SU-DHL-6 (cell line): ENCODE data around the gene TMEM176B.

Experiments
- H2AFZ ChIP-seq: fragments of 200-600 bp; sonication (generic); 2 replicates; pipeline ENCODE4 v1.6.1; 2014; ENCODE audit warnings: low read depth, mild to moderate bottlenecking, moderate library complexity, mixed read lengths, antibody characterized with exemption, low read length; ENCODE audit not compliant: severe bottlenecking
- H3F3A ChIP-seq: fragments of 200-600 bp; shearing (Covaris generic); 2 replicates; pipeline ENCODE4 v1.6.0; 2016; ENCODE audit warnings: antibody characterized with exemption, mild to moderate bottlenecking; ENCODE audit not compliant: insufficient read depth
- H3K27ac ChIP-seq: fragments of 200-600 bp; sonication (generic); 2 replicates; pipeline ENCODE4 v1.5.1; 2016; ENCODE audit warnings: low read depth, mild to moderate bottlenecking, low read length, moderate library complexity, mixed read lengths
- H3K27me3 ChIP-seq: fragments of 200-600 bp; sonication (generic), shearing (Covaris generic); 2 replicates; pipeline ENCODE4 v1.6.0; 2014; ENCODE audit warnings: mild to moderate bottlenecking, low read length
- H3K36me3 ChIP-seq: fragments of 200-600 bp; sonication (generic); 2 replicates; pipeline ENCODE4 v1.6.1; 2014; ENCODE audit warnings: mild to moderate bottlenecking, low read length, mixed read lengths
- H3K4me2 ChIP-seq: fragments of 300-600, 200-600 bp; shearing (Covaris generic), sonication (generic); 2 replicates; pipeline ENCODE4 v1.6.0; 2014; ENCODE audit warnings: low read length, low read depth, mild to moderate bottlenecking; ENCODE audit not compliant: poor library complexity, severe bottlenecking
- H3K4me3 ChIP-seq: fragments of 200-600 bp; sonication (generic); 2 replicates; pipeline ENCODE4 v1.5.1; 2014; ENCODE audit warnings: antibody characterized with exemption, low read length, mild to moderate bottlenecking, mixed read lengths; ENCODE audit not compliant: insufficient read depth, poor library complexity, severe bottlenecking
- H3K79me2 ChIP-seq: fragments of 200-600 bp; sonication (generic); 2 replicates; pipeline ENCODE4 v1.6.1; 2014; ENCODE audit warnings: mild to moderate bottlenecking, low read length, moderate library complexity; ENCODE audit not compliant: insufficient read depth
- H3K9ac ChIP-seq: fragments of 200-600 bp; sonication (generic); 2 replicates; pipeline ENCODE4 v1.7.0; 2014; ENCODE audit warnings: mild to moderate bottlenecking, low read length
- H3K9me2 ChIP-seq: fragments of 200-600 bp; sonication (generic); replicated peaks from 2 replicates; pipeline ENCODE4 v1.6.1; 2014; ENCODE audit warnings: low read length; ENCODE audit not compliant: insufficient read depth
- H3K9me3 ChIP-seq: fragments of 200-600 bp; sonication (generic); 2 replicates; pipeline ENCODE4 v1.6.1; 2014; ENCODE audit warnings: low read length, mixed read lengths; ENCODE audit not compliant: insufficient read depth
- H4K20me1 ChIP-seq: fragments of 200-600 bp; sonication (generic); 2 replicates; pipeline ENCODE4 v1.6.1; 2014; ENCODE audit warnings: low read depth, mild to moderate bottlenecking, antibody characterized with exemption, low read length, moderate library complexity, mixed read lengths
- EZH2phosphoT487 ChIP-seq: fragments of 200-600 bp; sonication (generic), shearing (Covaris generic); conservative IDR thresholded peaks from 2 replicates; pipeline ENCODE4 v1.6.1; 2018; ENCODE audit warnings: mild to moderate bottlenecking, antibody characterized with exemption, low read length, moderate library complexity, mixed read lengths
- TF ChIP-seq, protein P1 (sequence below): fragments of 200-600 bp; sonication (generic); IDR thresholded peaks from one replicate; pipeline ENCODE4 v1.5.1; 2017; ENCODE audit warnings: antibody characterized with exemption, mild to moderate bottlenecking, low read length, moderate library complexity; ENCODE audit not compliant: insufficient read depth, poor library complexity, severe bottlenecking

The TMEM176B gene

DNA sequence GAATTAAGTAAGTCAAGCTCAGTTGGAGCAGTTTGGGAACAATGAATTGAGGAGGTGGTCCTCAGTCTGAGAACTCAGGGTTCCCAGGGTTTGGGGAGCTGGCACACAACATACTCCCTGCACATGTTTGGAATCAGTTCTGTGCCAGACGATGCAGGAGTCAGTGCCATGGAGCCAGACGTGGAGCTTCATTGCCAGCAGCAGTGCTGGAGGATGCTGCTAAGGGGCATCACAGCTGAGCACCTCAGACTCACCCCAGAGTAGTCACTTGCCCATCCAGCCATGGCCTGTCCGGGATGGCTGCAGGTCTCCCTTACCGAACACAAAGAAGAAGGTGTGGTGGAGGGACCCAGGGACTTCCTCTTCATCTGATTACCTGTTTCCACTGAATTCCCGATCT is 55.1 kb downstream of the TMEM176B start:
- Histone ChIP-seq H3K4me2 (no peak overlapping the region), H3K9me3 (no peaks in the 10 kb centered on the region), H4K20me1 (no peaks in the 10 kb centered on the region), H3F3A (no peaks in the 10 kb centered on the region), H3K9ac (no peak overlapping the region), H3K9me2 (no peaks in the 10 kb centered on the region), H3K27me3 (no peaks in the 10 kb centered on the region), H3K36me3 (no peaks in the 10 kb centered on the region), H3K27ac (no peak overlapping the region), H3K4me3 (no peak overlapping the region), H2AFZ (no peak overlapping the region), H3K79me2 (no peaks in the 10 kb centered on the region)
- TF ChIP-seq EZH2phosphoT487 = no peak
- TF ChIP-seq, protein P1, sequence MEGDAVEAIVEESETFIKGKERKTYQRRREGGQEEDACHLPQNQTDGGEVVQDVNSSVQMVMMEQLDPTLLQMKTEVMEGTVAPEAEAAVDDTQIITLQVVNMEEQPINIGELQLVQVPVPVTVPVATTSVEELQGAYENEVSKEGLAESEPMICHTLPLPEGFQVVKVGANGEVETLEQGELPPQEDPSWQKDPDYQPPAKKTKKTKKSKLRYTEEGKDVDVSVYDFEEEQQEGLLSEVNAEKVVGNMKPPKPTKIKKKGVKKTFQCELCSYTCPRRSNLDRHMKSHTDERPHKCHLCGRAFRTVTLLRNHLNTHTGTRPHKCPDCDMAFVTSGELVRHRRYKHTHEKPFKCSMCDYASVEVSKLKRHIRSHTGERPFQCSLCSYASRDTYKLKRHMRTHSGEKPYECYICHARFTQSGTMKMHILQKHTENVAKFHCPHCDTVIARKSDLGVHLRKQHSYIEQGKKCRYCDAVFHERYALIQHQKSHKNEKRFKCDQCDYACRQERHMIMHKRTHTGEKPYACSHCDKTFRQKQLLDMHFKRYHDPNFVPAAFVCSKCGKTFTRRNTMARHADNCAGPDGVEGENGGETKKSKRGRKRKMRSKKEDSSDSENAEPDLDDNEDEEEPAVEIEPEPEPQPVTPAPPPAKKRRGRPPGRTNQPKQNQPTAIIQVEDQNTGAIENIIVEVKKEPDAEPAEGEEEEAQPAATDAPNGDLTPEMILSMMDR = no peak

DNA sequence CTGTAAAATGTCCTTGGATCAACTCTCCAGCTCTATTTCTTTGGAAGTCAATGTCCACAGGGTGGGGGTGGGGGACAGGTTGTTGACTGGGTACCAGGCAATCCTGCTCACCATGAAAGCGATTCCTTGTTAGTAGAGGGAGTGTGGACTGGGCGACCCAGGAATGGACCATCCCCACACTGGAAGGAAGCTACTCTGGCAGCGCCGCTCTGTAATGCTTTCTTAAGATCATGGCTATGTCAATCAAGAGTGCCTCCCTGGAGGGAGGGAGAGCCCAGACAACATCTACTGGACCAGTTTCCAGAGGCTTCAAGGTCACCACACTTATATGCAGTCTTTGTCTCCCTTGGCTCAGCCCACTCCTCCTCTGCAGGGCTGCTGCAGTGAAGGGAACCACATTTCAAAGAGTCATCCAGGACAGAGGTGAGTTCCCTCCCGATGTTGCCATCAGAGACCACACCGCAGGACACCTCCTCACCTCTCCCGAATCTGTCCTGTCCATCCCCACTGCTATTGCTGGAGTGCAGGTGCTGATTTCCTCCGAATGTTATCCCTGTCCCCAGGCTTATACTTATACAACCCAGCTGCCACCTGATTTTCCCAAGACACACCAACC is 56.0 kb downstream of the TMEM176B start:
- TF ChIP-seq EZH2phosphoT487 = no peak
- TF ChIP-seq, protein P1 = no peak
- H3K4me2 ChIP-seq = no peak overlapping the region
- H3K9me3 ChIP-seq = no peaks in the 10 kb centered on the region
- no peaks in the 10 kb centered on the region for H3K27me3 ChIP-seq
- H3K79me2 ChIP-seq = no peaks in the 10 kb centered on the region
- H3K36me3 ChIP-seq = no peaks in the 10 kb centered on the region
- no peaks in the 10 kb centered on the region for H3K9me2 ChIP-seq
- H3K9ac ChIP-seq = no peak overlapping the region
- H2AFZ ChIP-seq = no peak overlapping the region
- H4K20me1 ChIP-seq = no peaks in the 10 kb centered on the region
- no peaks in the 10 kb centered on the region for H3F3A ChIP-seq
- H3K27ac ChIP-seq = no peak overlapping the region
- H3K4me3 ChIP-seq = no peak overlapping the region

GRCh38 chr7:150742286-150742968 is 57.7 kb downstream of the TMEM176B start:
- H2AFZ ChIP-seq = no peak overlapping the region
- no peak overlapping the region for H3K4me3 ChIP-seq
- H3K9ac ChIP-seq = no peak overlapping the region
- H4K20me1 ChIP-seq = no peaks in the 10 kb centered on the region
- no peak overlapping the region for H3K27ac ChIP-seq
- TF ChIP-seq, protein P1 = no peak
- TF ChIP-seq EZH2phosphoT487 = no peak
- no peaks in the 10 kb centered on the region for H3K79me2 ChIP-seq
- no peaks in the 10 kb centered on the region for H3K36me3 ChIP-seq
- H3K9me2 ChIP-seq = no peaks in the 10 kb centered on the region
- H3K27me3 ChIP-seq = no peaks in the 10 kb centered on the region
- H3F3A ChIP-seq = no peaks in the 10 kb centered on the region
- H3K4me2 ChIP-seq = no peak overlapping the region
- H3K9me3 ChIP-seq = no peaks in the 10 kb centered on the region
